A673 (cell line): ENCODE data around the gene CLASP1.

Source experiments
- CTCF ChIP-seq: fragments of 300-800, 200-600 bp; sonication (generic); conservative IDR thresholded peaks from 2 replicates; pipeline ENCODE4 v1.5.1; 2017; ENCODE audit warnings: low read depth, mild to moderate bottlenecking, antibody characterized with exemption, low read length, moderate library complexity, mixed read lengths
- EZH2 ChIP-seq: fragments of 200-600 bp; sonication (generic); IDR thresholded peaks from 2 replicates; pipeline ENCODE4 v1.6.1; 2017; ENCODE audit warnings: borderline replicate concordance, low read depth, mild to moderate bottlenecking, mixed read lengths, antibody characterized with exemption, low read length; ENCODE audit not compliant: poor library complexity, severe bottlenecking

GRCh38 chr2:121697108-121697631, 47.9 kb upstream of the CLASP1 start:
- TF ChIP-seq CTCF, result no peak
- TF ChIP-seq EZH2, result no peak
